Caco-2 (cell line): ENCODE results near the gene URGCP. TPM values are rescaled to one million over a fixed set of nuclear protein-coding genes. Genes with fewer than 3 reads are reported as not detected.

Source experiments
- BruUV-seq: library from RNA; stranded (reverse); fragments of 400-500 nt; replicated peaks from 2 replicates; lab custom pipeline; 2021; lab: Mats Ljungman, UMichigan
- CTCF ChIA-PET: fragments of 300-600 bp; sonication (Branson Sonifier 250); formaldehyde crosslinking; loops from one replicate; lab custom pipeline; 2022; ENCODE audit warnings: antibody characterized with exemption; lab: Charles Lee
- POLR2A ChIA-PET: fragments of 300-600 bp; sonication (Branson Sonifier 250); formaldehyde crosslinking; loops from one replicate; lab custom pipeline; 2022; ENCODE audit warnings: antibody characterized with exemption; lab: Charles Lee
- DNase-seq, 2 experiments: peaks; one replicate each; pipeline versions ENCODE4 v3.0.0 to v3.0.0-alpha.2; 2020 to 2022
- H3K27me3 ChIP-seq: replicated peaks from 2 replicates; pipeline ENCODE4 v1.6.0; 2011; ENCODE audit warnings: low read length; ENCODE audit not compliant: control insufficient read depth, insufficient read depth
- H3K36me3 ChIP-seq: 2 replicates; pipeline ENCODE4 v1.5.1; 2011; ENCODE audit warnings: low read length; ENCODE audit not compliant: control insufficient read depth, insufficient read depth
- H3K4me1 ChIP-seq: fragments of 250-450 bp; sonication (Bioruptor Pico); 2 replicates; pipeline ENCODE4 v1.5.1; 2020; ENCODE audit warnings: mild to moderate bottlenecking
- H3K4me3 ChIP-seq: 2 replicates; pipeline ENCODE4 v1.5.1; 2011; ENCODE audit warnings: low read depth, mild to moderate bottlenecking, control low read depth, low read length
- H3K9me3 ChIP-seq: fragments of 250-450 bp; sonication (Bioruptor Pico); 2 replicates; pipeline ENCODE4 v1.5.1; 2020; ENCODE audit warnings: mild to moderate bottlenecking, moderate library complexity
- H3K27ac Mint-ChIP-seq: one replicate; pipeline ENCODE4 v1.8.0; 2022; ENCODE audit warnings: mixed read lengths; ENCODE audit not compliant: unreplicated experiment
- H3K27me3 Mint-ChIP-seq: one replicate; pipeline ENCODE4 v1.8.0; 2022; ENCODE audit warnings: mixed read lengths; ENCODE audit not compliant: insufficient read depth, unreplicated experiment
- H3K36me3 Mint-ChIP-seq: one replicate; pipeline ENCODE4 v1.8.0; 2022; ENCODE audit warnings: mild to moderate bottlenecking, mixed read lengths; ENCODE audit not compliant: insufficient read depth, unreplicated experiment
- H3K4me1 Mint-ChIP-seq: one replicate; pipeline ENCODE4 v1.8.0; 2022; ENCODE audit warnings: low read depth, mixed read lengths; ENCODE audit not compliant: unreplicated experiment
- H3K4me3 Mint-ChIP-seq: one replicate; pipeline ENCODE4 v1.8.0; 2022; ENCODE audit warnings: mild to moderate bottlenecking, moderate library complexity, mixed read lengths; ENCODE audit not compliant: unreplicated experiment
- H3K9me3 Mint-ChIP-seq: one replicate; pipeline ENCODE4 v1.8.0; 2022; ENCODE audit warnings: mixed read lengths; ENCODE audit not compliant: unreplicated experiment
- intact Hi-C: fragments of 100-400 bp; cut with micrococcal nuclease; formaldehyde crosslinking; loops from one replicate; pipeline ENCODE4 v1.10.0; 2022; ENCODE audit not compliant: unreplicated experiment
- total RNA-seq: library from RNA; stranded (reverse); gene quantifications from 2 replicates; pipeline ENCODE4 v1.2.3, GENCODE V29; 2022
- TF ChIP-seq, protein P1 (sequence below), 2 experiments: fragments of 200-600 bp in 1 of 2; IDR thresholded peaks; 1 replicate in 1 of 2; 2 replicates in 1 of 2; pipeline versions ENCODE4 v1.5.1 to v1.8.0; 2011 to 2022; ENCODE audit warnings: antibody characterized with exemption in 1 of 2, control low read depth in 1 of 2, inconsistent platforms in 1 of 2, low read depth in 1 of 2, low read length in 1 of 2, mild to moderate bottlenecking in 1 of 2, moderate library complexity in 1 of 2; ENCODE audit not compliant: insufficient read depth in 1 of 2, severe bottlenecking in 1 of 2, unreplicated experiment in 1 of 2

URGCP gene
- total RNA-seq, 1 experiment from 2014 or later: 35.2 TPM

DNA sequence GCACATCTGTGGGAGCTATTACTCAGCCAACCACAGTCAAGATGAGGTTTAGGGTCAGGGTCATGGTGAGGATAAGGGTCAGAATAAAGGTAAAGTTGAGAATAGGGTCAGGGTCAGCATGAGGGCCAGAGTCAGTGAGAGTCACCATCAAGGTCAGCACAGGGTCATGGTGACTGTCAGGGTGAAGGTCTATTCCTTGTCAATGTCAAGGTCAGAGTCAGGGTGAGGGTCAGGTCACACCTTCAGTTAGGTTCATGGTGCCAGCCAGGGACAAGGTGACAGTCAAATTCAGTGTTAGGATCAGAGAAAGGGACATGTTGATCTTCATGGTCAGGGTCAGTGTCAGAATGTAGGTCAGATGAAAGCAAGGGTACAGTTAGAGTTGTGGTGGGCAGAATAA lies 51.2 kb downstream of the URGCP start:
- H3K27me3 ChIP-seq: no peaks in the 10 kb centered on the region
- Mint-ChIP-seq H3K27me3 (no peaks in the 10 kb centered on the region), H3K27ac (no peak overlapping the region), H3K9me3 (peaks cover 17% of the 10 kb centered on the region), H3K4me1 (no peaks in the 10 kb centered on the region), H3K4me3 (no peak overlapping the region), H3K36me3 (no peaks in the 10 kb centered on the region)
- POLR2A ChIA-PET: no interaction called here
- CTCF ChIA-PET: no interaction called here
- no peaks in the 10 kb centered on the region for H3K4me1 ChIP-seq
- DNase-seq: no peak
- intact Hi-C loops: no loop called here
- H3K4me3 ChIP-seq: no peak overlapping the region
- H3K36me3 ChIP-seq: no peaks in the 10 kb centered on the region
- no peaks in the 10 kb centered on the region; the same call in 1 of the 2 replicates for H3K9me3 ChIP-seq
- TF ChIP-seq, protein P1, sequence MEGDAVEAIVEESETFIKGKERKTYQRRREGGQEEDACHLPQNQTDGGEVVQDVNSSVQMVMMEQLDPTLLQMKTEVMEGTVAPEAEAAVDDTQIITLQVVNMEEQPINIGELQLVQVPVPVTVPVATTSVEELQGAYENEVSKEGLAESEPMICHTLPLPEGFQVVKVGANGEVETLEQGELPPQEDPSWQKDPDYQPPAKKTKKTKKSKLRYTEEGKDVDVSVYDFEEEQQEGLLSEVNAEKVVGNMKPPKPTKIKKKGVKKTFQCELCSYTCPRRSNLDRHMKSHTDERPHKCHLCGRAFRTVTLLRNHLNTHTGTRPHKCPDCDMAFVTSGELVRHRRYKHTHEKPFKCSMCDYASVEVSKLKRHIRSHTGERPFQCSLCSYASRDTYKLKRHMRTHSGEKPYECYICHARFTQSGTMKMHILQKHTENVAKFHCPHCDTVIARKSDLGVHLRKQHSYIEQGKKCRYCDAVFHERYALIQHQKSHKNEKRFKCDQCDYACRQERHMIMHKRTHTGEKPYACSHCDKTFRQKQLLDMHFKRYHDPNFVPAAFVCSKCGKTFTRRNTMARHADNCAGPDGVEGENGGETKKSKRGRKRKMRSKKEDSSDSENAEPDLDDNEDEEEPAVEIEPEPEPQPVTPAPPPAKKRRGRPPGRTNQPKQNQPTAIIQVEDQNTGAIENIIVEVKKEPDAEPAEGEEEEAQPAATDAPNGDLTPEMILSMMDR (IDR thresholded peaks at IDR 0.05; ENCODE audit: insufficient read depth in 1 of 2, low read depth in 1 of 2, low read length in 1 of 2, severe bottlenecking in 1 of 2, unreplicated experiment in 1 of 2): no peak
- no TSS peak for BruUV-seq

DNA sequence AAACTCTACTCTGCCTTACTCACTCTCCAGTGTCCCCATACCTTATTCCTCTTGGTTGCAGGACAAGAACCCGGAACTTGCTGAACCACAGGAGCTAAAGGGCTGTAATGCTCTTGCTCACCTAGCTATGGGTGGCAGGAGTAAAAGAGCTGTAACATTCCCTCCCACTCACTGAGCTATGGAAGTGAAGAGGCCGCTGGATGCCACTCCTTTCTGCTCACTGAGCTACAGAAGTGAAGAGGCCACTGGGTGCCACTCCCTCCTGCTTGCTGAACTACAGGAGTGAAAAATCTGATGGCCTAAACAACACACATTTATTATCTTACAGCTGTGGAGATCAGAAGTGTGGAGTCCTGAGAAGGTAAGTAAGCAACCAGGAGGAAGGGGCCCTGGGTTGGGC lies 54.6 kb downstream of the URGCP start:
- ChIA-PET POLR2A (no interaction called here), CTCF (no interaction called here)
- H3K9me3 ChIP-seq: no peaks in the 10 kb centered on the region; the same call in 1 of the 2 replicates
- Mint-ChIP-seq H3K9me3 (peaks cover 8% of the 10 kb centered on the region), H3K4me1 (no peaks in the 10 kb centered on the region), H3K27me3 (no peaks in the 10 kb centered on the region), H3K36me3 (no peaks in the 10 kb centered on the region), H3K27ac (no peak overlapping the region), H3K4me3 (no peak overlapping the region)
- no TSS peak for BruUV-seq
- TF ChIP-seq, protein P1 (IDR thresholded peaks at IDR 0.05; ENCODE audit: insufficient read depth in 1 of 2, low read depth in 1 of 2, low read length in 1 of 2, severe bottlenecking in 1 of 2, unreplicated experiment in 1 of 2): no peak
- intact Hi-C loops: loop anchor here (5.0 kb wide), 1 partner anchor 100 kb away; no protein-coding TSS in a partner anchor
- H3K4me1 ChIP-seq: no peaks in the 10 kb centered on the region
- H3K4me3 ChIP-seq: no peak overlapping the region
- no peak for DNase-seq
- H3K27me3 ChIP-seq: no peaks in the 10 kb centered on the region
- H3K36me3 ChIP-seq: no peaks in the 10 kb centered on the region

DNA sequence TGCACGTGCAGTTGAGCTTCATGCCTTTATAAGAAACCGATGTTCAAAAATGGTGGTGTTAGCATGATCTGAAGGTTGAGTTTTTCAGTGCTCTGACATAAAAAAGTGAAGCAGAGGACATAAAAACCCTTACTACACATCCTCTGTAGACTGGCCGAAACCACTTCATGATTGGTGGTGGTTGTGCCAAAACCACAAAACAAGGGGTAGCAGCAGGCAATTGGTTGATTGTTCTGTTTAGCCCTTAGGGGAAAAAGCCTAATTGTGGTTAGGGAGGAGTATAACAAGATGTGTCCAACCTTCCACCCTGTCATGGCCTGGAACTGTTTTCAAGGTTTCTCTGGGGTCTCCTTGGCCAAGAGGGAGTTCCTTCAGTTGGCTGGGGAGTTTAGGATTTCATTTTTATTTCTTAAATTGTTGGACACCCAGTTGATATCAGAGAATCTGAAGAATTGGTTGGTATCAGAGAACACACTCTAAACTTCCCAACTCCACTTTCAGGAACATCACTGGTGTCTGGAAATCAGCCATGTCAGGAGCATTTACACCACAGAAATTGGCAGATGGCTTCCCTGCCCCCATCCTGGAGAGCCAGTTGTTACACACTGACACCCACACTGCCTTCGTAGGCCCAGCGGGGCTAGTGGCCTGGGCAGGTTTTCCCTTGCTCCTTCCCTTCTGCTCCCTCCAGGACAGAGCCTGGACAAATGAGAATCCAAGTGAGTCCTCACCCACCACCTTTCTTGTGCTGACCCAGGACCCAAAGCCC lies 55.9 kb downstream of the URGCP start:
- Mint-ChIP-seq H3K9me3 (peaks cover 8% of the 10 kb centered on the region), H3K27ac (no peak overlapping the region), H3K4me1 (no peaks in the 10 kb centered on the region), H3K36me3 (no peaks in the 10 kb centered on the region), H3K4me3 (no peak overlapping the region), H3K27me3 (no peaks in the 10 kb centered on the region)
- Histone ChIP-seq H3K27me3 (no peaks in the 10 kb centered on the region), H3K9me3 (no peaks in the 10 kb centered on the region; the same call in 1 of the 2 replicates), H3K4me3 (no peak overlapping the region), H3K36me3 (no peaks in the 10 kb centered on the region), H3K4me1 (no peaks in the 10 kb centered on the region)
- intact Hi-C loops: loop anchor here (5.0 kb wide), 1 partner anchor 102 kb away; no protein-coding TSS in a partner anchor
- DNase-seq: no peak
- TF ChIP-seq, protein P1 (IDR thresholded peaks at IDR 0.05; ENCODE audit: insufficient read depth in 1 of 2, low read depth in 1 of 2, low read length in 1 of 2, severe bottlenecking in 1 of 2, unreplicated experiment in 1 of 2): no peak
- ChIA-PET CTCF (no interaction called here), POLR2A (no interaction called here)
- no TSS peak for BruUV-seq
